Cortex of kidney (tissue), 1 donor: ENCODE measurements around the gene TNFAIP1.
"Not testable (repeated sequence)": the region's sequence is repeated elsewhere in the genome, so short reads cannot be mapped to it uniquely, and the experiment has no call there.

Experiments
- DNase-seq: peaks from one replicate; lab custom pipeline; 2025; lab: John Stamatoyannopoulos, UW

The TNFAIP1 gene, protein sequence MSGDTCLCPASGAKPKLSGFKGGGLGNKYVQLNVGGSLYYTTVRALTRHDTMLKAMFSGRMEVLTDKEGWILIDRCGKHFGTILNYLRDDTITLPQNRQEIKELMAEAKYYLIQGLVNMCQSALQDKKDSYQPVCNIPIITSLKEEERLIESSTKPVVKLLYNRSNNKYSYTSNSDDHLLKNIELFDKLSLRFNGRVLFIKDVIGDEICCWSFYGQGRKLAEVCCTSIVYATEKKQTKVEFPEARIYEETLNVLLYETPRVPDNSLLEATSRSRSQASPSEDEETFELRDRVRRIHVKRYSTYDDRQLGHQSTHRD

DNA sequence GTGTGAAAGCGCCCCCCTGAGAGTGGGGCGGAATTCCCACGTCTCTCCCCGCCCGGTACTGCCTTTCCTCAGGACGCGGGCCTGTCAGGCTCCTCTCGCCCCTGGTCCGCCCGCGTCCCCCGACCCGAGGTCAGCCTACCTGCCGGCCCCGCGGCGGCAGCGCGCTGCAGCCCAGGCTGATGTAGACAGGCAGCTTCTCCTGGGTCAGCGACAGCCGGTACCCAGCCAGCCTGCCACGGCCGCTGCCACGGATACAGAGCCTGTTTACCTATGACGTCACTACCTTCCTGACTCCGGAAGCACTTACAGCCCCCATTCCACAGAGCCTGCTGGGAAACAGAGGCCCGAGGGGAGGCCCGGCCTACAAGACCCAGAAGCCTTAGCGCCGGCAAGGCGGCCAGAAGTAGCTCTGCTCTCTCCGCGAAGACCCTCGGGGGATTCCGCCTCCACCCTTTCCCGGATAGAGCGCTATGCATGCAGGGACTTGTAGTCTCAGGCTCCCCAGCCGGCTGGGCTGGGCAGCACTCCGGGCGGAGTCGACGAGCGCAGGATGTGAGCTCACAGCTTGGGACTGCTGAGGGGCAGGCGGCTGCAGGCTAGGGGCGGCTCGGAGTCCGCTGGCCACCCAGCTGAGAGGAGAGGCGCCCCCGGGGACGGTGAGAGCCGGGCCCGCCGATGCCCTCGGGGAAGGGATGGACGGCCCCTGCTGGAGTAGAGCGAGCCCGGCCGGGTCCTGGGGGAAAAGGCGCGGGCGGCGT, at the start of gene TNFAIP1, which contains the start of gene IFT20:
TSS of gene TNFAIP1 (plus strand) at position 561 of the 758 bp plus-strand sequence. CDS start 3,761 bp downstream, outside the sequence.
TSS of gene IFT20 (minus strand) at position 272 of the 758 bp plus-strand sequence. CDS start 3,487 bp downstream, outside the sequence.
- DNase-seq = peak; percentile 73

- DNase-seq = no peak
These were observed 49.6 kb upstream of the TNFAIP1 start for GRCh38 chr17:28285965-28286364.

- no peak for DNase-seq
These were observed 44.9 kb upstream of the TNFAIP1 start for GRCh38 chr17:28290703-28291102.

DNA sequence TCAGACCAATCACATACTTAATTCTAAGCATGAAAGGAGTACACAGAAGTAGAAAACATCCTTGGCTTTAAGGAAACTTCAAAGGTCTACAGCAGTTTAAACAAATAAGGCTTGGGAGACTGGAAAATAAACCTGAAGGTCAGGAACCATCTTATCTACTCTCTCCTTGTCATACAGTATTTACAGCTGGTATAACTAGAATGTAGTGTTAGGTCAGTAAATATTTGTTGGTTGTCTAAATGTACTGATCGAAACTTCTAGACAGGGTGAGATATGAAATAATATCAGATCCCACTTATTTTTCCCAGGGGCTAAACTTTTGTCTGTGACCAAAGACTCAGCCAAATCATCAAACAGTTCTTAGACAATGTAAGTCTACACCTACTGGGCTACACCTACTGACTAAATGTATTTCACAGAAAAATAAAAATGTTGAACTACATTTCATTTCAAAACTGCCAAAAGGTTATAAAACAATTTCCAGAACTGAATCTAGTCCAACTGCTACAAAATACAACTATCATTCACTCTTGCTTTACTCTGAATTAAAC, 43.7 kb upstream of the TNFAIP1 start:
- DNase-seq = no peak

DNA sequence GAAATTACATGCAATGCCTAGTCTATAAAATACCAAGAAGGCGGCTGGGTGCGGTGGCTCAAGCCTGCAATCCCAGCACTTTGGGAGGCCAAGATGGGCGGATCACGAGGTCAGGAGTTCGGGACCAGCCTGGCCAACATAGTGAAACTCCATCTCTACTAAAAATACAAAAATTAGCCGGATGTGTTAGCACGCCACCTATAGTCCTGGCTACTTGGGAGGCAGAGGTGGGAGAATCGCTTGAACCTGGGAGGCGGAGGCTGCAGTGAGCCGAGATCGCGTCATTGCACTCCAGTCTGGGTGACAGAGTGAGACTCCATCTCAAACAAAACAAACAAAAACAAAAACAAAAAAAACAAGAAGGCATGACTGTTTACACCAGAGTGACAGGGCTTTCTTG, 42.7 kb upstream of the TNFAIP1 start:
- not testable (repeated sequence) for DNase-seq

GRCh38 chr17:28293994-28294393, 41.6 kb upstream of the TNFAIP1 start:
- no peak for DNase-seq

GRCh38 chr17:28295677-28296578, 39.6 kb upstream of the TNFAIP1 start:
- no peak for DNase-seq

GRCh38 chr17:28298449-28298848, 37.1 kb upstream of the TNFAIP1 start:
- no peak for DNase-seq

DNA sequence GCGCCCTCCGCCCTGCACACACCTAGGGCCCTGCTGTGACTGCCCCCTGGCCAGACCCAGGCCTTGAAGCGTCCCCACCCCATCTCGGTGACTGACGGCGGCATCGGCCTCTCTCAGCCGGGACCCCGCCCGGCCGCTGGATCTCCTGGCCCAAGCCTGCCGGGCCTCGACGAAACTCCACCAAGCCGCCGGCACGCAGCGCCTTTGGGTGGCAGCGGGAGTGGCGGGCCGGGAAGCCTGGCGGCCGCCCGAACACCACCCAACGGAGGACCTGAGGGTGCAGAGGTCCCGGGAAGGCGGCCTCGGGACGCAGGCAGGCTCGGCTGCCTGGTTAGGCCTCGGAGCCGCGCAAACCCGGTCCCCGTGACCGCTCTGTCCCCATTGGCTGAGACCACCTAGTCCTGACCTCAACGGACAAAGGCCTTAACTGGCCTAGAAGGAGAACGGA, 28.6 kb upstream of the TNFAIP1 start:
- no peak for DNase-seq

- DNase-seq = no peak
These were observed 21.7 kb upstream of the TNFAIP1 start for GRCh38 chr17:28313841-28314240.

GRCh38 chr17:28315846-28316705, 19.5 kb upstream of the TNFAIP1 start:
- DNase-seq = no peak

DNA sequence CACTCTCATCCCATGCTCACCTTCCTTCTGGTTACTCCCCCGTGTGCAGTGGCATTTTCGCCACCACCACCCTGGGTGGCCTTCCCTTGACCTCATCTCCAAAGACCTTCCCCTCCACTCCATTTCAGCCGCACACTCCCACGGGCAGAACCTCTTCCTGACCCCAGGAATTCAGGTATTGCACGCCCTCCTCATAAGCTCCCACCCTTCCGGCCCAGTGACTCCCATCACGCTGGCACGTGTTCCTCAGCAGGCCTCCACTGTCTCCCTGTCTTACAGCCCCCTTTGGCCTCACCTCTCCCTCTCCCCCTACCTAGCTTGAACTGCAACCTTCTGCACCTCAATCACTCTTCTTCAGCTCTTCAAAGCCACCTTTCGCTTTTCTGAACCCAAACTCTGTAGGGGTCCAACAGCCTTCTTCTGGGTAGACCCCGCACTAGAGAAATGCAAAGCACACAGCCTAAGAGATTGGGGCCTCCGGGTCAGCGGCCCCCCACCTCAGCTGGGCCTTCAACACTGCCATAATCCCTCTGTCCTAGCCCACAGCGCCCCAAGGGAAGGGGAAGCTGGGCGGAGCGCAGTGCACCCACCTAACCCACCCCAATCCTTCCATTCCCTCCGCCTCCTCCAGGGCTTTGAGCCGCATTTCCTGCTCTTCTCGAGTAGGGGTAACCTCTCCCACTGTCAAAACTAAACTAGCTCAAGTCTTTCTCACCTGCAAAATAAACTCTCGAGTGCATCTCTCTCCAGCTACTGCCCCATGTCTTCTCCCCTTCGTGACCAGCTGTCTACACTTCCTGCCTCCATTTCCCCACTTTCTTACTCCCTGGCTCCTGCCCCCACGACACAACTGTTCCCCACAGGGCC, 18.2 kb upstream of the TNFAIP1 start:
- DNase-seq = no peak

GRCh38 chr17:28317966-28318758, 17.4 kb upstream of the TNFAIP1 start:
- DNase-seq = no peak

DNA sequence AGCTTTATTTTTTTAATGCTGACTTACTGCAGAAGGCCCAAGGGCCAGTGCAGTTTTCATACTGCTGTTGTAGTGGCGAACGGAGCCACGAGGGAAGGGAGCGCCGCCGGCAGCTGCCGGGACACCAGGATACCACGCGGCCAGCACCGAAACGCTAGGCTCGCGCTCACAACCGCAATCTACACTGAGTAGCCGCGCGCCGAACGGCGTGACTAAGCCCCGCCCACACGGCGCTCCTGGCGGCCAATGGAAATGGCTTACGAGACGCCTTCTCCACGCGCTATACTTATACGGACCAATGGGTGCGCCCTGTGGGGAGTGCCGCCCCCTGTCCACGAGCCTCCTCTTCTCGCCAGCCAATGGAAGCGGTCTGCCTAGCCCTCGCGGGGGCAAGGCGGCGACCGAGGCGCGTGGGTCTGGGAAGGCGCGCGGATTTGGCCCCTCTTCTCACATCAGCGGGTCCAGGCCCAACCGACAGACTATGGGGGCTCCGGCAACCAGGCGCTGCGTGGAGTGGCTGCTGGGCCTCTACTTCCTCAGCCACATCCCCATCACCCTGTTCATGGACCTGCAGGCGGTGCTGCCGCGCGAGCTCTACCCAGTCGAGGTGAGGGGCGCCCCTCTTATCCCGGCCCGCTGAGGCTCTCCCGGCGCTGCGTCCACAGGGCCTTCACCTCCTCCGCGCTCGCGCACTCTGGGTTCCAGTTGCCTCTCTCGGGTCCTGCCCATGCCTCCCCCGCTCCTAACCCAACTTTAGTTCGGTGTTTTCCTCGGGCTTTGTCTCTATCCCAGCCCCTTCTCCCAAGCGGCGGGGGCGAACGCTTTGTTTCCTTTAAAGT, 16.6 kb upstream of the TNFAIP1 start, which contains the start of gene TMEM97:
TSS of gene TMEM97 (plus strand) at position 442 of the 839 bp plus-strand sequence. CDS start at position 482, 40 bp downstream.
- DNase-seq = peak; percentile 39

GRCh38 chr17:28319598-28319935, 16.0 kb upstream of the TNFAIP1 start:
- DNase-seq = no peak

- DNase-seq = no peak
These were observed 15.1 kb upstream of the TNFAIP1 start for GRCh38 chr17:28320215-28321061.

DNA sequence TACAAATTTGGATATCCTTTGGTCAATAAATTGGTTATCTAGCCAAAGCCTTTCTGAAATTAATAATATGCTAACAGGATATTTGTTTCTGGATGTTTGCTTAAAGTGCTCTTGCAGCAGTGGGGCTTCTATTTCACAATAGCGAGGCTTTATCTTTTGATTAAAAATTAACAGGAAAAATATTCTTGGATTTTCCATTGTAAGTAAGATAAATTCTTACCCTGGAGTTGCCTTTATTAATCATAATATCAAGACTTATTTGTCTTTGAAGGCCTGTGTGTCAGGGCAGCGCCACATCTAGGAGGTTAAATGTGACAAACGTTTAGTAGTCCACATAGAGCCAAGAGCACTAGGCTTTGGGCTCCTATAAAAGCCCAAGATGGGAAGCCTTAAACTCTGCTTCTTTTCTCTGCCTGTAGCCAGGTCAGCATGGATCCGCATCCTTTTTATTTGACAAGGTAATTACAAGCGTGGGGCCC, 11.3 kb upstream of the TNFAIP1 start:
- no peak for DNase-seq
